HepG2 (cell line): Measurements from ENCODE around the gene UQCRC1. TPM values are rescaled to one million over a fixed set of nuclear protein-coding genes. Genes with fewer than 3 reads are reported as not detected.

Experiments
- CENPBD1 ChIP-seq: sonication (generic); formaldehyde crosslinking; IDR thresholded peaks from 2 replicates; pipeline ENCODE4 v1.8.0; 2022; ENCODE audit warnings: missing genetic modification reagents, low read depth, mild to moderate bottlenecking, borderline replicate concordance
- FOSL2 ChIP-seq: sonication (generic); formaldehyde crosslinking; IDR thresholded peaks from 2 replicates; pipeline ENCODE4 v1.4.0; 2020; ENCODE audit warnings: missing genetic modification reagents
- GABPA ChIP-seq, 2 experiments: IDR thresholded peaks; 2 replicates each; pipeline ENCODE4 v1.6.1; 2011 to 2016; ENCODE audit warnings: low read depth in 2 of 2, low read length in 1 of 2, missing biosample characterization in 1 of 2, missing genetic modification characterization in 1 of 2
- GPBP1L1 ChIP-seq: sonication (generic); formaldehyde crosslinking; IDR thresholded peaks from 2 replicates; pipeline ENCODE4 v1.5.0; 2020; ENCODE audit warnings: mild to moderate bottlenecking, missing genetic modification reagents
- HNRNPLL ChIP-seq: fragments of 200-400 bp; formaldehyde crosslinking; IDR thresholded peaks from 2 replicates; pipeline ENCODE4 v1.6.1; 2017; ENCODE audit warnings: mild to moderate bottlenecking, low read depth, low read length; ENCODE audit not compliant: poor library complexity, severe bottlenecking
- KLF13 ChIP-seq: sonication (generic); formaldehyde crosslinking; IDR thresholded peaks from 2 replicates; pipeline ENCODE4 v1.4.0; 2020; ENCODE audit warnings: mild to moderate bottlenecking, missing genetic modification reagents
- NKX3-1 ChIP-seq: sonication (generic); formaldehyde crosslinking; IDR thresholded peaks from 2 replicates; pipeline ENCODE4 v1.5.0; 2020; ENCODE audit warnings: missing genetic modification reagents
- PBX3 ChIP-seq: sonication (generic); formaldehyde crosslinking; IDR thresholded peaks from 2 replicates; pipeline ENCODE4 v1.8.1; 2023; ENCODE audit warnings: missing genetic modification reagents, inconsistent platforms, borderline replicate concordance
- SALL1 ChIP-seq: sonication (generic); formaldehyde crosslinking; IDR thresholded peaks from 2 replicates; pipeline ENCODE4 v1.8.0; 2022; ENCODE audit warnings: mild to moderate bottlenecking, missing genetic modification reagents
- ZBTB43 ChIP-seq: sonication (generic); formaldehyde crosslinking; conservative IDR thresholded peaks from 2 replicates; pipeline ENCODE4 v1.4.0; 2020; ENCODE audit warnings: missing genetic modification reagents
- ZNF546 ChIP-seq: sonication (generic); formaldehyde crosslinking; conservative IDR thresholded peaks from 2 replicates; pipeline ENCODE4 v1.8.1; 2023; ENCODE audit warnings: mild to moderate bottlenecking, missing genetic modification reagents
- ZNF572 ChIP-seq: sonication (generic); formaldehyde crosslinking; IDR thresholded peaks from 2 replicates; pipeline ENCODE4 v1.5.1; 2020; ENCODE audit warnings: mild to moderate bottlenecking, missing genetic modification reagents
- polyA plus RNA-seq, 8 experiments: library from polyadenylated mRNA; depleted of rRNA in 3 of 8; stranded (reverse) in 7 of 8; unstranded in 1 of 8; fragments of >200 nt; fragmentation: Illumina TruSeq in 4 of 8; extraction: Trizol in 4 of 8; gene quantifications; 2 replicates each; pipeline versions ENCODE4 v1.2.1 to v1.2.3, GENCODE V29; 2011 to 2016; ENCODE audit warnings: low read depth in 4 of 8, missing spikeins in 1 of 8, mixed read lengths in 1 of 8; ENCODE audit not compliant: insufficient read depth in 1 of 8
- total RNA-seq, 5 experiments: library from RNA; depleted of rRNA; stranded (reverse); fragments of >200 nt; fragmentation: Illumina TruSeq; extraction: Trizol; gene quantifications; 2 replicates each; pipeline ENCODE4 v1.2.3, GENCODE V29; 2016; ENCODE audit warnings: low read depth in 1 of 5
- TF ChIP-seq, protein P1 (sequence below): sonication (generic); formaldehyde crosslinking; IDR thresholded peaks from 2 replicates; pipeline ENCODE4 v1.4.0; 2020; ENCODE audit warnings: missing genetic modification reagents
- TF ChIP-seq, protein P2 (sequence below): IDR thresholded peaks from 2 replicates; pipeline ENCODE4 v1.6.1; 2018; ENCODE audit warnings: missing genetic modification reagents
- TF ChIP-seq, protein P3 (sequence below): sonication (generic); formaldehyde crosslinking; conservative IDR thresholded peaks from 2 replicates; pipeline ENCODE4 v1.4.0; 2020; ENCODE audit warnings: missing genetic modification reagents

The UQCRC1 gene
- total and polyA plus RNA-seq, 2 of the 13 experiments (the other 11 are each of a cell fraction or from before 2014, with no cell fraction given): 316 to 680 TPM

DNA sequence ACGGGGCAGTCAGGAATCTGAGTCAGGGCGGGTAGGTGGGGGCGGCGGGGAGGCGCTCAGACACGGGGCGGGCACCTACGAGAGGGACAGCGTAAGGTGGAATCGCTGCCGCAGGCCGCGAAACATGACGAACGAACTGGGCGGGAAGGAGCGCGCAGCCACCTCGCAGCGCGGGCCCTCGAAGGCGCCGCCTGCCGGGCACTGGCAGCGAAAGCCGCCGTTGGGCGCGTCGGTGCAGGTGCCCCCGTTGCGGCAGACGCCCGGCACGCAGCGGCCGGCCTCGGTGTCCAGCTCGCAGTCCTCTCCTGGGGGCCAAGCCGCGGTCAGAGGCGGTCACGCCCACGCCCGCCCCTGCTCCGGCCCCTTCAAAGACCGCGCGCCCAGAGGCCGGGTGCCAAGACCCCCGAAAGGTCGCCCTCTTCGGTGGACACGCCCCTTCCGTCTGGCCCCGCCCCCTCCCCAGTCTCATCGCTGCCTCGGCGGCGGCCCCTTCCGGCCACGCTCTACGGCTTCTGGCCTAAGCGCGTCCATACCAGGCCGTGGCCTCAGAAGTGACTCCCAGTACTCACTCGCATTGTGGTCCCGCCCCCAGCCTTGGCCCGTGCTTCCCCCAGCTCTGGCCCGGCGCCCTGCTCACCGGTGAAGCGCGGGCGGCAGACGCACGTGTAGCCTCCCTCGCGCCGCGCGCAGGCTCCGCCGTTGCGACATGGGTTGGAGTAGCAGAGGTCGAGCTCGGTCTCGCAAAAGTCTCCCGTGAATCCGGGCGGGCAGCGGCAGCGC is 46.8 kb upstream of the UQCRC1 start (continued):
- TF ChIP-seq, protein P1, sequence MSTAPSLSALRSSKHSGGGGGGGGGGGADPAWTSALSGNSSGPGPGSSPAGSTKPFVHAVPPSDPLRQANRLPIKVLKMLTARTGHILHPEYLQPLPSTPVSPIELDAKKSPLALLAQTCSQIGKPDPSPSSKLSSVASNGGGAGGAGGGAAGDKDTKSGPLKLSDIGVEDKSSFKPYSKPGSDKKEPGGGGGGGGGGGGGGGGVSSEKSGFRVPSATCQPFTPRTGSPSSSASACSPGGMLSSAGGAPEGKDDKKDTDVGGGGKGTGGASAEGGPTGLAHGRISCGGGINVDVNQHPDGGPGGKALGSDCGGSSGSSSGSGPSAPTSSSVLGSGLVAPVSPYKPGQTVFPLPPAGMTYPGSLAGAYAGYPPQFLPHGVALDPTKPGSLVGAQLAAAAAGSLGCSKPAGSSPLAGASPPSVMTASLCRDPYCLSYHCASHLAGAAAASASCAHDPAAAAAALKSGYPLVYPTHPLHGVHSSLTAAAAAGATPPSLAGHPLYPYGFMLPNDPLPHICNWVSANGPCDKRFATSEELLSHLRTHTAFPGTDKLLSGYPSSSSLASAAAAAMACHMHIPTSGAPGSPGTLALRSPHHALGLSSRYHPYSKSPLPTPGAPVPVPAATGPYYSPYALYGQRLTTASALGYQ (CRISPR knock-in tag): no peak
- TF ChIP-seq PBX3 (CRISPR knock-in tag) (no peak), ZNF572 (CRISPR knock-in tag) (no peak), CENPBD1 (CRISPR knock-in tag) (no peak), HNRNPLL (peak; percentile 37), GPBP1L1 (CRISPR knock-in tag) (no peak), FOSL2 (CRISPR knock-in tag) (no peak), NKX3-1 (CRISPR knock-in tag) (no peak), ZNF546 (CRISPR knock-in tag) (no peak), KLF13 (CRISPR knock-in tag) (no peak), GABPA (IDR thresholded peaks at IDR 0.05; ENCODE audit: low read depth, low read length) (no peak), GABPA (CRISPR knock-in tag; IDR thresholded peaks at IDR 0.05; ENCODE audit: low read depth) (no peak), ZBTB43 (no peak), SALL1 (CRISPR knock-in tag) (peak; percentile 13; the same call in 1 of the 2 replicates)
- TF ChIP-seq, protein P2, sequence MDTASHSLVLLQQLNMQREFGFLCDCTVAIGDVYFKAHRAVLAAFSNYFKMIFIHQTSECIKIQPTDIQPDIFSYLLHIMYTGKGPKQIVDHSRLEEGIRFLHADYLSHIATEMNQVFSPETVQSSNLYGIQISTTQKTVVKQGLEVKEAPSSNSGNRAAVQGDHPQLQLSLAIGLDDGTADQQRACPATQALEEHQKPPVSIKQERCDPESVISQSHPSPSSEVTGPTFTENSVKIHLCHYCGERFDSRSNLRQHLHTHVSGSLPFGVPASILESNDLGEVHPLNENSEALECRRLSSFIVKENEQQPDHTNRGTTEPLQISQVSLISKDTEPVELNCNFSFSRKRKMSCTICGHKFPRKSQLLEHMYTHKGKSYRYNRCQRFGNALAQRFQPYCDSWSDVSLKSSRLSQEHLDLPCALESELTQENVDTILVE (CRISPR knock-in tag): no peak
- TF ChIP-seq, protein P3, sequence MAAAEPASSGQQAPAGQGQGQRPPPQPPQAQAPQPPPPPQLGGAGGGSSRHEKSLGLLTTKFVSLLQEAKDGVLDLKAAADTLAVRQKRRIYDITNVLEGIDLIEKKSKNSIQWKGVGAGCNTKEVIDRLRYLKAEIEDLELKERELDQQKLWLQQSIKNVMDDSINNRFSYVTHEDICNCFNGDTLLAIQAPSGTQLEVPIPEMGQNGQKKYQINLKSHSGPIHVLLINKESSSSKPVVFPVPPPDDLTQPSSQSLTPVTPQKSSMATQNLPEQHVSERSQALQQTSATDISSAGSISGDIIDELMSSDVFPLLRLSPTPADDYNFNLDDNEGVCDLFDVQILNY (CRISPR knock-in tag): peak; percentile 52; the same call in 1 of the 2 replicates
